Skin epidermis (tissue), 12 donors: ENCODE measurements around the gene ACSL3.
"Not testable (repeated sequence)": the region's sequence is repeated elsewhere in the genome, so short reads cannot be mapped to it uniquely, and the experiment has no call there.

Source experiments
- H3K27ac ChIP-seq, 21 experiments: fragments of 200-600 bp; sonication (generic) in 11 of 21; one replicate each; pipeline ENCODE4 v1.5.0; 2020; ENCODE audit warnings: mild to moderate bottlenecking in 3 of 21, inconsistent platforms in 2 of 21, moderate library complexity in 2 of 21
- H3K4me3 ChIP-seq, 7 experiments: fragments of 200-600 bp; sonication (generic) in 2 of 7; one replicate each; pipeline ENCODE4 v1.5.0; 2020; ENCODE audit warnings: inconsistent platforms in 2 of 7, mild to moderate bottlenecking in 2 of 7, moderate library complexity in 1 of 7

ACSL3 gene

GRCh38 chr2:222848862-222849261, 12.0 kb upstream of the ACSL3 start:
- H3K27ac ChIP-seq = no peak overlapping the region
- H3K4me3 ChIP-seq = no peak overlapping the region

- H3K4me3 ChIP-seq = no peak overlapping the region
Measured at GRCh38 chr2:222851956-222852617, 8.7 kb upstream of the ACSL3 start.

GRCh38 chr2:222854773-222855700, 5.8 kb upstream of the ACSL3 start:
- no peak overlapping the region for H3K4me3 ChIP-seq
- no peak overlapping the region for H3K27ac ChIP-seq

More at GRCh38 chr2:222851956-222852617, 8.7 kb upstream of the ACSL3 start:
- no peak overlapping the region for H3K27ac ChIP-seq

GRCh38 chr2:222859786-222860612, 837 bp upstream of the ACSL3 start:
- Histone ChIP-seq H3K4me3 (peak overlapping the region; percentile 79 to 98 (median 93)), H3K27ac (peak overlapping the region in 19 of 21 experiments; percentile 22 to 98 (median 92))

- peak overlapping the region; percentile 75 to 98 (median 93) for H3K27ac ChIP-seq
- peak overlapping the region; percentile 79 to 98 (median 93) for H3K4me3 ChIP-seq
Measured at GRCh38 chr2:222861411-222862105, 722 bp downstream of the ACSL3 start.

GRCh38 chr2:222862106-222862908, 1.5 kb downstream of the ACSL3 start:
- peak overlapping the region; percentile 79 to 98 (median 93) for H3K4me3 ChIP-seq
- peak overlapping the region in 14 of 21 experiments; percentile 84 to 98 (median 94) for H3K27ac ChIP-seq

- H3K27ac ChIP-seq = peak overlapping the region in 1 of 21 experiments; percentile 56
- H3K4me3 ChIP-seq = no peak overlapping the region
Measured at GRCh38 chr2:222862909-222863544, 2.2 kb downstream of the ACSL3 start.

GRCh38 chr2:222864296-222864695, 3.5 kb downstream of the ACSL3 start:
- Histone ChIP-seq H3K27ac (no peak overlapping the region), H3K4me3 (no peak overlapping the region)

- H3K27ac ChIP-seq = no peak overlapping the region
Measured at GRCh38 chr2:222865301-222865700, 4.5 kb downstream of the ACSL3 start.

GRCh38 chr2:222866358-222866960, 5.6 kb downstream of the ACSL3 start:
- Histone ChIP-seq H3K4me3 (no peak overlapping the region), H3K27ac (no peak overlapping the region)

More at GRCh38 chr2:222865301-222865700, 4.5 kb downstream of the ACSL3 start:
- no peak overlapping the region for H3K4me3 ChIP-seq

GRCh38 chr2:222868560-222869251, 7.9 kb downstream of the ACSL3 start:
- H3K27ac ChIP-seq, H3K4me3 ChIP-seq: not testable (repeated sequence)

GRCh38 chr2:222869252-222869560, 8.4 kb downstream of the ACSL3 start:
- Histone ChIP-seq H3K4me3 (no peak overlapping the region), H3K27ac (no peak overlapping the region)

- Histone ChIP-seq H3K4me3 (no peak overlapping the region), H3K27ac (no peak overlapping the region)
Measured at GRCh38 chr2:222871291-222871690, 10.5 kb downstream of the ACSL3 start.

- H3K4me3 ChIP-seq = no peak overlapping the region
- H3K27ac ChIP-seq = no peak overlapping the region
Measured at GRCh38 chr2:222872551-222872950, 11.7 kb downstream of the ACSL3 start.

- no peak overlapping the region for H3K4me3 ChIP-seq
- H3K27ac ChIP-seq = no peak overlapping the region
Measured at GRCh38 chr2:222875482-222875881, 14.6 kb downstream of the ACSL3 start.

GRCh38 chr2:222876947-222877346, 16.1 kb downstream of the ACSL3 start:
- Histone ChIP-seq H3K27ac (no peak overlapping the region), H3K4me3 (no peak overlapping the region)
